Liver (tissue), 9 donors: ENCODE data around the gene CD7. TPM values are rescaled to one million over a fixed set of nuclear protein-coding genes. Genes with fewer than 3 reads are reported as not detected.

ENCODE experiments used
- DNase-seq: peaks from one replicate; pipeline ENCODE4 v3.0.0-alpha.2; 2017; ENCODE audit warnings: low spot score
- H3K27ac ChIP-seq, 2 donors: one replicate each; pipeline ENCODE4 v1.7.0; 2013; ENCODE audit warnings: inconsistent platforms in 2 of 2, low read length in 2 of 2, control low read depth in 1 of 2, low read depth in 1 of 2, mild to moderate bottlenecking in 1 of 2
- H3K27me3 ChIP-seq, 4 donors: one replicate each; pipeline versions ENCODE4 v1.6.1 to v1.7.0; 2013; ENCODE audit warnings: low read length in 3 of 4, inconsistent platforms in 1 of 4, mild to moderate bottlenecking in 1 of 4, moderate library complexity in 1 of 4; ENCODE audit not compliant: control insufficient read depth in 4 of 4, insufficient read depth in 4 of 4
- H3K36me3 ChIP-seq, 4 donors: one replicate each; pipeline versions ENCODE4 v1.6.1 to v1.7.0; 2013; ENCODE audit warnings: low read length in 3 of 4, mild to moderate bottlenecking in 3 of 4, low read depth in 1 of 4, moderate library complexity in 1 of 4; ENCODE audit not compliant: control insufficient read depth in 4 of 4, insufficient read depth in 3 of 4
- H3K4me1 ChIP-seq, 4 donors: one replicate each; pipeline versions ENCODE4 v1.6.1 to v1.7.0; 2013; ENCODE audit warnings: low read length in 3 of 4, mild to moderate bottlenecking in 3 of 4, moderate library complexity in 1 of 4; ENCODE audit not compliant: control insufficient read depth in 4 of 4, insufficient read depth in 4 of 4
- H3K4me3 ChIP-seq, 3 donors: one replicate each; pipeline versions ENCODE4 v1.6.1 to v1.7.0; 2013; ENCODE audit warnings: low read length in 3 of 3, control low read depth in 1 of 3, low read depth in 1 of 3, mild to moderate bottlenecking in 1 of 3
- H3K9ac ChIP-seq, 2 donors: one replicate each; pipeline ENCODE4 v1.7.0; 2013; ENCODE audit warnings: low read length in 2 of 2, mild to moderate bottlenecking in 2 of 2, moderate library complexity in 2 of 2, control low read depth in 1 of 2, low read depth in 1 of 2
- H3K9me3 ChIP-seq, 4 donors: one replicate each; pipeline versions ENCODE4 v1.6.1 to v1.7.0; 2013; ENCODE audit warnings: low read length in 3 of 4; ENCODE audit not compliant: control insufficient read depth in 4 of 4
- ATF3 ChIP-seq: IDR thresholded peaks from 2 replicates; pipeline ENCODE4 v1.6.1; 2016; ENCODE audit warnings: antibody characterized with exemption
- CTCF ChIP-seq: fragments of 150-350 bp; IDR thresholded peaks from 2 replicates; pipeline ENCODE4 v1.5.1; 2017; ENCODE audit warnings: improper control_type of control experiment, low read depth, low read length; ENCODE audit not compliant: missing input control
- EGR1 ChIP-seq, 2 donors: IDR thresholded peaks; 2 replicates each; pipeline ENCODE4 v1.6.1; 2016 to 2018; ENCODE audit warnings: antibody characterized with exemption in 2 of 2, low read depth in 2 of 2
- FOXA1 ChIP-seq: IDR thresholded peaks from 2 replicates; pipeline ENCODE4 v1.6.1; 2016; ENCODE audit warnings: antibody characterized with exemption
- FOXA2 ChIP-seq: IDR thresholded peaks from 2 replicates; pipeline ENCODE4 v1.6.1; 2016; ENCODE audit warnings: antibody characterized with exemption
- GABPA ChIP-seq, 2 donors: IDR thresholded peaks in 1 of 2; conservative IDR thresholded peaks in 1 of 2; 2 replicates each; pipeline ENCODE4 v1.6.1; 2016; ENCODE audit warnings: antibody characterized with exemption in 2 of 2, mild to moderate bottlenecking in 1 of 2, moderate library complexity in 1 of 2
- HNF4A ChIP-seq, 2 donors: conservative IDR thresholded peaks; 2 replicates each; pipeline ENCODE4 v1.6.1; 2016; ENCODE audit warnings: antibody characterized with exemption in 2 of 2, mild to moderate bottlenecking in 2 of 2
- HNF4G ChIP-seq: IDR thresholded peaks from 2 replicates; pipeline ENCODE4 v1.6.1; 2016; ENCODE audit warnings: antibody characterized with exemption
- JUND ChIP-seq, 2 donors: IDR thresholded peaks; 2 replicates each; pipeline ENCODE4 v1.6.1; 2016; ENCODE audit warnings: antibody characterized with exemption in 2 of 2
- MAX ChIP-seq: IDR thresholded peaks from 2 replicates; pipeline ENCODE4 v1.6.1; 2016; ENCODE audit warnings: antibody characterized with exemption
- NR2F2 ChIP-seq: IDR thresholded peaks from 2 replicates; pipeline ENCODE4 v1.6.1; 2016; ENCODE audit warnings: antibody characterized with exemption
- RAD21 ChIP-seq, 2 donors: IDR thresholded peaks; 2 replicates each; pipeline ENCODE4 v1.6.1; 2016; ENCODE audit warnings: antibody characterized with exemption in 2 of 2, mild to moderate bottlenecking in 2 of 2
- REST ChIP-seq: IDR thresholded peaks from 2 replicates; pipeline ENCODE4 v1.6.1; 2016; ENCODE audit warnings: antibody characterized with exemption, mild to moderate bottlenecking
- RXRA ChIP-seq, 2 donors: IDR thresholded peaks; 2 replicates each; pipeline ENCODE4 v1.6.1; 2017 to 2018; ENCODE audit warnings: antibody characterized with exemption in 2 of 2, mild to moderate bottlenecking in 1 of 2
- SP1 ChIP-seq: IDR thresholded peaks from 2 replicates; pipeline ENCODE4 v1.6.1; 2018; ENCODE audit warnings: antibody characterized with exemption, mild to moderate bottlenecking
- TAF1 ChIP-seq: conservative IDR thresholded peaks from 2 replicates; pipeline ENCODE4 v1.6.1; 2016; ENCODE audit warnings: antibody characterized with exemption, mild to moderate bottlenecking
- YY1 ChIP-seq: IDR thresholded peaks from 2 replicates; pipeline ENCODE4 v1.6.1; 2016; ENCODE audit warnings: antibody characterized with exemption, mild to moderate bottlenecking
- ZBTB33 ChIP-seq: IDR thresholded peaks from 2 replicates; pipeline ENCODE4 v1.6.1; 2016; ENCODE audit warnings: antibody characterized with exemption
- WGBS: extraction: QIAGEN DNeasy Blood & Tissue Kit; methylation state at CpG from one replicate; pipeline ENCODE4 v1.1.7; 2013; 5-methylcytosine and 5-hydroxymethylcytosine counted together
- polyA plus RNA-seq, 2 donors: library from polyadenylated mRNA; stranded (reverse) in 1 of 2; unstranded in 1 of 2; fragments of 200-250 nt in 1 of 2; fragments of >200 nt in 1 of 2; fragmentation: Nextera tagmentation in 1 of 2; extraction: Ambion mirVana in 1 of 2; gene quantifications; one replicate each; pipeline versions ENCODE4 v1.2.1 to v1.2.3, GENCODE V29; 2013 to 2015
- total RNA-seq, 2 donors: library from RNA; depleted of rRNA; stranded (reverse); fragments of >200 nt; gene quantifications; one replicate each; pipeline ENCODE4 v1.2.3, GENCODE V29; 2014
- donor health status: healthy.
- donor health status: healthy.
- donor health status: healthy.
- donor health status: healthy.
- donor health status: healthy.

CD7 gene
- total and polyA plus RNA-seq, 4 donors: 1.0 to 1.5 (median 1.4) TPM

GRCh38 chr17:82328141-82328993 is 11.0 kb upstream of the CD7 start:
- H3K36me3 ChIP-seq: no peaks in the 10 kb centered on the region
- H3K9me3 ChIP-seq: no peaks in the 10 kb centered on the region
- TF ChIP-seq TAF1 (no peak), RXRA (IDR thresholded peaks at IDR 0.05) (peak; percentile 98 to 99), YY1 (peak; percentile 62), RAD21 (IDR thresholded peaks at IDR 0.05) (peak in 1 of 2 donors; percentile 41), REST (peak; percentile 81), HNF4G (peak; percentile 99), GABPA (IDR thresholded peaks at IDR 0.05 in 1 of 2, conservative IDR thresholded peaks at IDR 0.05 in 1 of 2) (no peak), FOXA1 (peak; percentile 61), ZBTB33 (no peak), JUND (IDR thresholded peaks at IDR 0.05) (peak in 1 of 2 donors; percentile 87), FOXA2 (peak; percentile 82), HNF4A (conservative IDR thresholded peaks at IDR 0.05) (peak; percentile 99), EGR1 (IDR thresholded peaks at IDR 0.05; ENCODE audit: low read depth in 2 of 2) (peak in 1 of 2 donors; percentile 90), ATF3 (no peak), SP1 (peak; percentile 100), NR2F2 (peak; percentile 92)
- peak; percentile 82 for DNase-seq
- no peaks in the 10 kb centered on the region for H3K27me3 ChIP-seq
- peak overlapping the region in 1 of 3 donors; percentile 5 for H3K4me3 ChIP-seq
- peak overlapping the region in 1 of 2 donors; percentile 60 for H3K9ac ChIP-seq
- H3K4me1 ChIP-seq: peaks cover 21 to 66% (median 45%) of the 10 kb centered on the region in 4 donors
- 28% methylated on average over 28 of the region's 28 CpGs for WGBS
- peak overlapping the region; percentile 70 to 89 for H3K27ac ChIP-seq

- no peak for DNase-seq
- Histone ChIP-seq H3K4me1 (peaks cover 21 to 62% (median 43%) of the 10 kb centered on the region in 4 donors), H3K9me3 (no peaks in the 10 kb centered on the region), H3K36me3 (no peaks in the 10 kb centered on the region), H3K27me3 (no peaks in the 10 kb centered on the region), H3K9ac (peak overlapping the region in 1 of 2 donors; percentile 60), H3K4me3 (peak overlapping the region in 1 of 3 donors; percentile 5), H3K27ac (peak overlapping the region; percentile 70 to 89)
- TF ChIP-seq CTCF: no peak
- TF ChIP-seq RXRA (IDR thresholded peaks at IDR 0.05): no peak
- TF ChIP-seq JUND (IDR thresholded peaks at IDR 0.05): no peak
- no peak for TF ChIP-seq ATF3
- no peak for TF ChIP-seq MAX
- TF ChIP-seq NR2F2: no peak
- 58% methylated on average over 16 of the region's 16 CpGs for WGBS
These were observed 10.3 kb upstream of the CD7 start for GRCh38 chr17:82327757-82328140.
